Prostate gland (tissue), 2 donors: Measurements from ENCODE around the gene FBH1.

Source experiments
- CTCF ChIP-seq, 4 experiments: fragments of 200-600 bp in 2 of 4; fragments of 450-650 bp in 2 of 4; sonication (generic) in 2 of 4; IDR thresholded peaks; 1 replicate in 3 of 4; 2 replicates in 1 of 4; pipeline ENCODE4 v1.5.1; 2016 to 2019; ENCODE audit warnings: antibody characterized with exemption in 4 of 4, mild to moderate bottlenecking in 2 of 4, moderate library complexity in 2 of 4
- POLR2A ChIP-seq: fragments of 450-650 bp; IDR thresholded peaks from one replicate; pipeline ENCODE4 v1.6.1; 2016; ENCODE audit warnings: antibody characterized with exemption, mild to moderate bottlenecking

GRCh38 chr10:5843686-5844344, 46.2 kb upstream of the FBH1 start:
- TF ChIP-seq POLR2A (no peak), CTCF (IDR thresholded peaks at IDR 0.05) (no peak)
